ENCODE results near the gene HDAC8.

DNA sequence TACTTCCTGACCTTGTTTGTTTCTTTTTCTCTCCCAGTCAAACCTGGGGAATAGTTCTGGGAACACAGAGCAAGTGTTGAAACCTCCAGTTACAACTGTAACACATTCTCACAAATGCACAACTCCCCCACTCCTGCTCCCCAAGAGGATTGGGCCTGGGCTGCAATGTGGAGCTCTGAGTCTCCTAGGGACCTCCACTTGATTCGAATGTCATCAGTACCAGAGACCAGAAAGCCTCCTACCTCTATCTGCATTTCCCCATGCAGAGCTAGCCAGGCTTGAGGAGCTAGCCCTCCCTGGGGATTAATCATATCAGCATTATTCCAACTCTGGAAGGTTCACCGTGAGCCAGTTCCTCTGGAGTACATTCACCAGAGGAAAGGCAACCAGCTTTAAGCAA is 225.3 kb downstream of the HDAC8 start:
- TF ChIP-seq, protein P1, sequence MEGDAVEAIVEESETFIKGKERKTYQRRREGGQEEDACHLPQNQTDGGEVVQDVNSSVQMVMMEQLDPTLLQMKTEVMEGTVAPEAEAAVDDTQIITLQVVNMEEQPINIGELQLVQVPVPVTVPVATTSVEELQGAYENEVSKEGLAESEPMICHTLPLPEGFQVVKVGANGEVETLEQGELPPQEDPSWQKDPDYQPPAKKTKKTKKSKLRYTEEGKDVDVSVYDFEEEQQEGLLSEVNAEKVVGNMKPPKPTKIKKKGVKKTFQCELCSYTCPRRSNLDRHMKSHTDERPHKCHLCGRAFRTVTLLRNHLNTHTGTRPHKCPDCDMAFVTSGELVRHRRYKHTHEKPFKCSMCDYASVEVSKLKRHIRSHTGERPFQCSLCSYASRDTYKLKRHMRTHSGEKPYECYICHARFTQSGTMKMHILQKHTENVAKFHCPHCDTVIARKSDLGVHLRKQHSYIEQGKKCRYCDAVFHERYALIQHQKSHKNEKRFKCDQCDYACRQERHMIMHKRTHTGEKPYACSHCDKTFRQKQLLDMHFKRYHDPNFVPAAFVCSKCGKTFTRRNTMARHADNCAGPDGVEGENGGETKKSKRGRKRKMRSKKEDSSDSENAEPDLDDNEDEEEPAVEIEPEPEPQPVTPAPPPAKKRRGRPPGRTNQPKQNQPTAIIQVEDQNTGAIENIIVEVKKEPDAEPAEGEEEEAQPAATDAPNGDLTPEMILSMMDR (conservative IDR thresholded peaks at IDR 0.05) = no peak
- no peak for TF ChIP-seq ZFX (IDR thresholded peaks at IDR 0.05)

Data from C4-2B (cell line).